Endothelial cell of umbilical vein (primary cell): Measurements from ENCODE around the gene MAPK8. TPM values are rescaled to one million over a fixed set of nuclear protein-coding genes. Genes with fewer than 3 reads are reported as not detected.

Experiments used
- BruUV-seq: library from RNA; stranded (reverse); fragments of 400-500 nt; replicated peaks from 2 replicates; lab custom pipeline; 2021; lab: Mats Ljungman, UMichigan
- CTCF ChIA-PET: fragments of 300-600, 350-600 bp; sonication (Branson Sonifier 250); formaldehyde crosslinking; loops from one replicate; lab custom pipeline; 2021; ENCODE audit warnings: antibody characterized with exemption, inconsistent platforms; lab: Charles Lee
- POLR2A ChIA-PET: fragments of 300-600, 350-600 bp; sonication (Branson Sonifier 250); formaldehyde crosslinking; loops from one replicate; lab custom pipeline; 2021; ENCODE audit warnings: antibody characterized with exemption, inconsistent platforms; lab: Charles Lee
- DNase-seq: peaks from one replicate; pipeline ENCODE4 v3.0.0-alpha.2; 2011; ENCODE audit warnings: low read depth, low spot score
- FAIRE-seq: peaks from 2 replicates; lab custom pipeline; 2011; peaks lifted over from hg19 to GRCh38; lab: Jason Lieb, UNC
- H2AFZ ChIP-seq: 2 replicates; pipeline ENCODE4 v1.6.0; 2012; ENCODE audit warnings: low read depth, low read length, control low read depth, inconsistent platforms
- H3K27ac ChIP-seq: 2 replicates; pipeline ENCODE4 v1.5.1; 2011; ENCODE audit warnings: low read depth, mild to moderate bottlenecking, control low read depth, low read length, moderate library complexity; ENCODE audit not compliant: insufficient read depth
- H3K27me3 ChIP-seq, 2 experiments: 2 replicates each; pipeline versions ENCODE4 v1.6.0 to v1.6.1; 2011; ENCODE audit warnings: low read length in 2 of 2, mixed read lengths in 1 of 2; ENCODE audit not compliant: control insufficient read depth in 2 of 2, insufficient read depth in 2 of 2
- H3K36me3 ChIP-seq, 2 experiments: 2 replicates in 1 of 2; 3 replicates in 1 of 2; pipeline ENCODE4 v1.5.1; 2011; ENCODE audit warnings: low read length in 2 of 2, mild to moderate bottlenecking in 1 of 2, moderate library complexity in 1 of 2; ENCODE audit not compliant: control insufficient read depth in 2 of 2, insufficient read depth in 2 of 2; ENCODE audit errors: extremely low read depth in 1 of 2
- H3K4me1 ChIP-seq: 3 replicates; pipeline ENCODE4 v1.5.1; 2011; ENCODE audit warnings: mild to moderate bottlenecking, low read length; ENCODE audit not compliant: control insufficient read depth, insufficient read depth; ENCODE audit errors: extremely low read depth
- H3K4me2 ChIP-seq: 2 replicates; pipeline ENCODE4 v1.6.1; 2011; ENCODE audit warnings: low read length, control low read depth, mixed read lengths; ENCODE audit not compliant: insufficient read depth
- H3K4me3 ChIP-seq, 3 experiments: fragments of 200-600 bp in 1 of 3; sonication (generic), shearing (Covaris generic) in 1 of 3; replicated peaks in 1 of 3; 2 replicates each; pipeline ENCODE4 v1.5.1; 2011 to 2016; ENCODE audit warnings: control low read depth in 3 of 3, low read length in 3 of 3, mild to moderate bottlenecking in 2 of 3, inconsistent platforms in 1 of 3, low read depth in 1 of 3, moderate library complexity in 1 of 3; ENCODE audit not compliant: insufficient read depth in 1 of 3
- H3K79me2 ChIP-seq: 2 replicates; pipeline ENCODE4 v1.6.0; 2012; ENCODE audit warnings: low read length, inconsistent platforms; ENCODE audit not compliant: control insufficient read depth, insufficient read depth
- H3K9ac ChIP-seq: replicated peaks from 2 replicates; pipeline ENCODE3; 2011; ENCODE audit warnings: low read length, control low read depth; ENCODE audit not compliant: insufficient read depth; ENCODE audit errors: extremely low read depth
- H3K9me1 ChIP-seq: replicated peaks from 3 replicates; pipeline ENCODE4 v1.6.0; 2011; ENCODE audit warnings: mild to moderate bottlenecking, low read length; ENCODE audit not compliant: control insufficient read depth, insufficient read depth; ENCODE audit errors: extremely low read depth
- H3K9me3 ChIP-seq: replicated peaks from 2 replicates; pipeline ENCODE4 v1.5.1; 2012; ENCODE audit warnings: low read length, inconsistent platforms; ENCODE audit not compliant: control insufficient read depth, insufficient read depth
- H4K20me1 ChIP-seq: replicated peaks from 2 replicates; pipeline ENCODE3; 2011; ENCODE audit warnings: mild to moderate bottlenecking, low read length; ENCODE audit not compliant: control insufficient read depth, insufficient read depth; ENCODE audit errors: extremely low read depth
- EZH2 ChIP-seq: IDR thresholded peaks from 2 replicates; pipeline ENCODE4 v1.6.1; 2012; ENCODE audit warnings: borderline replicate concordance, low read depth, mild to moderate bottlenecking, moderate library complexity, low read length, inconsistent platforms; ENCODE audit not compliant: severe bottlenecking
- FOS ChIP-seq: IDR thresholded peaks from 2 replicates; pipeline ENCODE4 v1.6.1; 2011; ENCODE audit warnings: mild to moderate bottlenecking, low read length, moderate library complexity, borderline replicate concordance; ENCODE audit not compliant: insufficient read depth
- GATA2 ChIP-seq: IDR thresholded peaks from 2 replicates; pipeline ENCODE4 v1.7.0; 2011; ENCODE audit warnings: low read depth, mild to moderate bottlenecking, moderate library complexity, mixed read lengths, low read length; ENCODE audit not compliant: insufficient read length, insufficient read depth
- JUN ChIP-seq: IDR thresholded peaks from 2 replicates; pipeline ENCODE4 v1.6.1; 2011; ENCODE audit warnings: borderline replicate concordance, low read depth; ENCODE audit not compliant: insufficient read length, insufficient read depth
- MYC ChIP-seq: IDR thresholded peaks from one replicate; pipeline ENCODE4 v1.6.1; 2011; ENCODE audit warnings: mild to moderate bottlenecking, low read depth, low read length
- POLR2A ChIP-seq: IDR thresholded peaks from 2 replicates; pipeline ENCODE4 v1.6.1; 2012; ENCODE audit warnings: low read depth, mild to moderate bottlenecking, control low read depth, low read length
- POLR2AphosphoS5 ChIP-seq: IDR thresholded peaks from 2 replicates; pipeline ENCODE4 v1.6.1; 2012; ENCODE audit warnings: low read depth, mild to moderate bottlenecking, control low read depth, low read length, moderate library complexity; ENCODE audit not compliant: insufficient read depth
- dilution Hi-C: fragments of 300-500 bp; cut with MboI; formaldehyde crosslinking; loops from one replicate; pipeline ENCODE4 v1.15.0; 2019; ENCODE audit warnings: low sequenced_read_pairs; ENCODE audit not compliant: extremely low pct_ligation_motif_present
- intact Hi-C: fragments of 100-400 bp; cut with micrococcal nuclease; formaldehyde crosslinking; loops from one replicate; pipeline ENCODE4 v1.10.0; 2022
- polyA plus RNA-seq, 4 experiments: library from polyadenylated mRNA; depleted of rRNA in 3 of 4; stranded (reverse) in 3 of 4; unstranded in 1 of 4; fragments of >200 nt; gene quantifications; 2 replicates each; pipeline versions ENCODE4 v1.2.1 to v1.2.3, GENCODE V29; 2011 to 2012; ENCODE audit warnings: missing spikeins in 1 of 4
- total RNA-seq: library from RNA; stranded (reverse); gene quantifications from 2 replicates; pipeline ENCODE4 v1.2.3, GENCODE V29; 2021
- TF ChIP-seq, protein P1 (sequence below), 2 donors: IDR thresholded peaks; 1 replicate in 1 of 2; 2 replicates in 1 of 2; pipeline ENCODE4 v1.5.1; 2011; ENCODE audit warnings: low read length in 2 of 2, mild to moderate bottlenecking in 2 of 2, moderate library complexity in 2 of 2, control low read depth in 1 of 2, inconsistent platforms in 1 of 2, low read depth in 1 of 2; ENCODE audit not compliant: insufficient read depth in 1 of 2; ENCODE audit errors: extremely low read depth in 1 of 2
- TF ChIP-seq, protein P2 (sequence below): IDR thresholded peaks from 2 replicates; pipeline ENCODE4 v1.6.1; 2011; ENCODE audit not compliant: insufficient read depth, insufficient read length

The MAPK8 gene
- total and polyA plus RNA-seq, 2 donors (not counting 3 experiments of a cell fraction or from before 2014, with no cell fraction given), result 25.3 to 56.2 TPM

- CTCF ChIA-PET, result no interaction called here
- DNase-seq (no peak), FAIRE-seq (no peak)
- no peak overlapping the region for H2AFZ ChIP-seq
- peaks cover 8% of the 10 kb centered on the region for H3K4me1 ChIP-seq
- no peaks in the 10 kb centered on the region for H3K9me1 ChIP-seq
- H3K27ac ChIP-seq, result no peak overlapping the region
- H3K4me3 ChIP-seq, result no peak overlapping the region
- H3K4me2 ChIP-seq, result no peak overlapping the region
- intact Hi-C loops (no loop called here), dilution Hi-C loops (no loop called here)
- peaks cover 3% of the 10 kb centered on the region for H4K20me1 ChIP-seq
- no TSS peak for BruUV-seq
- TF ChIP-seq, protein P1, sequence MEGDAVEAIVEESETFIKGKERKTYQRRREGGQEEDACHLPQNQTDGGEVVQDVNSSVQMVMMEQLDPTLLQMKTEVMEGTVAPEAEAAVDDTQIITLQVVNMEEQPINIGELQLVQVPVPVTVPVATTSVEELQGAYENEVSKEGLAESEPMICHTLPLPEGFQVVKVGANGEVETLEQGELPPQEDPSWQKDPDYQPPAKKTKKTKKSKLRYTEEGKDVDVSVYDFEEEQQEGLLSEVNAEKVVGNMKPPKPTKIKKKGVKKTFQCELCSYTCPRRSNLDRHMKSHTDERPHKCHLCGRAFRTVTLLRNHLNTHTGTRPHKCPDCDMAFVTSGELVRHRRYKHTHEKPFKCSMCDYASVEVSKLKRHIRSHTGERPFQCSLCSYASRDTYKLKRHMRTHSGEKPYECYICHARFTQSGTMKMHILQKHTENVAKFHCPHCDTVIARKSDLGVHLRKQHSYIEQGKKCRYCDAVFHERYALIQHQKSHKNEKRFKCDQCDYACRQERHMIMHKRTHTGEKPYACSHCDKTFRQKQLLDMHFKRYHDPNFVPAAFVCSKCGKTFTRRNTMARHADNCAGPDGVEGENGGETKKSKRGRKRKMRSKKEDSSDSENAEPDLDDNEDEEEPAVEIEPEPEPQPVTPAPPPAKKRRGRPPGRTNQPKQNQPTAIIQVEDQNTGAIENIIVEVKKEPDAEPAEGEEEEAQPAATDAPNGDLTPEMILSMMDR (IDR thresholded peaks at IDR 0.05; ENCODE audit: extremely low read depth in 1 of 2, insufficient read depth in 1 of 2, low read depth in 1 of 2, low read length in 2 of 2), result no peak
- TF ChIP-seq EZH2 (no peak), JUN (no peak), POLR2AphosphoS5 (no peak), FOS (no peak), GATA2 (no peak), MYC (no peak), POLR2A (no peak)
- TF ChIP-seq, protein P2, sequence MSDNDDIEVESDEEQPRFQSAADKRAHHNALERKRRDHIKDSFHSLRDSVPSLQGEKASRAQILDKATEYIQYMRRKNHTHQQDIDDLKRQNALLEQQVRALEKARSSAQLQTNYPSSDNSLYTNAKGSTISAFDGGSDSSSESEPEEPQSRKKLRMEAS, result no peak
- no peaks in the 10 kb centered on the region for H3K27me3 ChIP-seq
- H3K36me3 ChIP-seq, result no peaks in the 10 kb centered on the region
- POLR2A ChIA-PET, result no interaction called here
- peaks cover 9% of the 10 kb centered on the region for H3K79me2 ChIP-seq
- H3K9me3 ChIP-seq, result no peaks in the 10 kb centered on the region
- no peak overlapping the region for H3K9ac ChIP-seq
Observed at GRCh38 chr10:48384699-48384982, 78.2 kb downstream of the MAPK8 start.
